H9 (cell line): ENCODE results near the gene RANGAP1. TPM values are rescaled to one million over a fixed set of nuclear protein-coding genes. Genes with fewer than 3 reads are reported as not detected.
A peak's percentile ranks its signal among the peaks of the same experiment; 100 is the strongest.

ENCODE experiments used
- DNase-seq: peaks from one replicate; pipeline ENCODE4 v3.0.0-alpha.2; 2017
- H2AFZ ChIP-seq: one replicate; pipeline ENCODE4 v1.6.1; 2013; ENCODE audit warnings: mild to moderate bottlenecking, low read length, control low read depth, moderate library complexity
- H2AK5ac ChIP-seq: 2 replicates; pipeline ENCODE4 v1.6.1; 2013; ENCODE audit warnings: low read length, control low read depth, mixed read lengths; ENCODE audit not compliant: insufficient read length
- H2BK120ac ChIP-seq: one replicate; pipeline ENCODE4 v1.6.1; 2013; ENCODE audit warnings: low read depth, mild to moderate bottlenecking, low read length, control low read depth, inconsistent platforms; ENCODE audit not compliant: poor library complexity, severe bottlenecking
- H2BK12ac ChIP-seq: 2 replicates; pipeline ENCODE4 v1.6.1; 2013; ENCODE audit warnings: low read length, control low read depth, mixed read lengths, low read depth; ENCODE audit not compliant: insufficient read length
- H2BK15ac ChIP-seq: 2 replicates; pipeline ENCODE4 v1.6.1; 2013; ENCODE audit warnings: low read depth, low read length, control low read depth
- H2BK20ac ChIP-seq: one replicate; pipeline ENCODE4 v1.6.1; 2013; ENCODE audit warnings: low read depth, mild to moderate bottlenecking, low read length, control low read depth, inconsistent platforms; ENCODE audit not compliant: poor library complexity, severe bottlenecking
- H2BK5ac ChIP-seq: 2 replicates; pipeline ENCODE4 v1.6.1; 2013; ENCODE audit warnings: low read length, control low read depth, mixed read lengths; ENCODE audit not compliant: insufficient read length
- H3K14ac ChIP-seq: 2 replicates; pipeline ENCODE4 v1.6.1; 2013; ENCODE audit warnings: low read length, control low read depth; ENCODE audit not compliant: insufficient read depth
- H3K18ac ChIP-seq: 2 replicates; pipeline ENCODE4 v1.6.1; 2013; ENCODE audit warnings: low read depth, mild to moderate bottlenecking, mixed read lengths, low read length, control low read depth; ENCODE audit not compliant: insufficient read length
- H3K23ac ChIP-seq: 2 replicates; pipeline ENCODE4 v1.6.1; 2013; ENCODE audit warnings: low read length, control low read depth, mixed read lengths, low read depth; ENCODE audit not compliant: insufficient read length
- H3K23me2 ChIP-seq: 2 replicates; pipeline ENCODE4 v1.6.1; 2013; ENCODE audit warnings: low read depth, mild to moderate bottlenecking, mixed read lengths, low read length, control low read depth; ENCODE audit not compliant: insufficient read length, poor library complexity, severe bottlenecking
- H3K27ac ChIP-seq: 2 replicates; pipeline ENCODE4 v1.5.1; 2013; ENCODE audit warnings: low read length, control low read depth, mixed read lengths, low read depth; ENCODE audit not compliant: insufficient read length
- H3K27me3 ChIP-seq: 2 replicates; pipeline ENCODE4 v1.6.1; 2013; ENCODE audit warnings: low read length, control low read depth, inconsistent platforms; ENCODE audit not compliant: insufficient read depth
- H3K4ac ChIP-seq: 2 replicates; pipeline ENCODE4 v1.6.1; 2013; ENCODE audit warnings: low read depth, mild to moderate bottlenecking, control low read depth, inconsistent platforms, low read length, moderate library complexity
- H3K4me1 ChIP-seq: 2 replicates; pipeline ENCODE4 v1.6.1; 2013; ENCODE audit warnings: low read length, control low read depth, inconsistent platforms; ENCODE audit not compliant: insufficient read depth
- H3K4me2 ChIP-seq: 2 replicates; pipeline ENCODE4 v1.6.1; 2013; ENCODE audit warnings: low read length, control low read depth, mixed read lengths; ENCODE audit not compliant: insufficient read length, insufficient read depth
- H3K56ac ChIP-seq: 2 replicates; pipeline ENCODE4 v1.6.1; 2013; ENCODE audit warnings: low read depth, mild to moderate bottlenecking, mixed read lengths, low read length, control low read depth; ENCODE audit not compliant: insufficient read length
- H3K79me1 ChIP-seq: 2 replicates; pipeline ENCODE4 v1.6.1; 2013; ENCODE audit warnings: low read depth, mild to moderate bottlenecking, moderate library complexity, low read length, control low read depth, inconsistent platforms; ENCODE audit not compliant: insufficient read depth, poor library complexity, severe bottlenecking
- H3K79me2 ChIP-seq: 2 replicates; pipeline ENCODE4 v1.6.1; 2013; ENCODE audit warnings: low read length, control low read depth, inconsistent platforms; ENCODE audit not compliant: insufficient read depth
- H3K9ac ChIP-seq: 2 replicates; pipeline ENCODE4 v1.6.1; 2013; ENCODE audit warnings: low read length, control low read depth, mixed read lengths; ENCODE audit not compliant: insufficient read length; ENCODE audit errors: extremely low read depth
- H3K9me3 ChIP-seq: one replicate; pipeline ENCODE4 v1.6.1; 2013; ENCODE audit warnings: low read depth, low read length, inconsistent platforms; ENCODE audit not compliant: control insufficient read depth
- H3T11ph ChIP-seq: one replicate; pipeline ENCODE4 v1.6.1; 2013; ENCODE audit warnings: mild to moderate bottlenecking, low read length, control low read depth, inconsistent platforms
- H4K20me1 ChIP-seq: one replicate; pipeline ENCODE4 v1.6.1; 2013; ENCODE audit not compliant: control insufficient read depth, insufficient read length, insufficient read depth
- H4K5ac ChIP-seq: 2 replicates; pipeline ENCODE4 v1.6.1; 2013; ENCODE audit warnings: low read depth, mild to moderate bottlenecking, mixed read lengths, low read length, control low read depth; ENCODE audit not compliant: insufficient read length
- H4K8ac ChIP-seq: replicated peaks from 2 replicates; pipeline ENCODE4 v1.6.1; 2013; ENCODE audit warnings: low read length, control low read depth, mixed read lengths, low read depth; ENCODE audit not compliant: insufficient read length
- H4K91ac ChIP-seq: 2 replicates; pipeline ENCODE4 v1.6.1; 2013; ENCODE audit warnings: low read depth, mild to moderate bottlenecking, moderate library complexity, mixed read lengths, low read length, control low read depth; ENCODE audit not compliant: insufficient read length
- H3K27ac Mint-ChIP-seq, 3 experiments: 2 replicates in 2 of 3; 3 replicates in 1 of 3; pipeline ENCODE4 v1.8.0; 2020 to 2021; ENCODE audit warnings: mixed read lengths in 3 of 3, mild to moderate bottlenecking in 1 of 3, moderate library complexity in 1 of 3
- H3K27me3 Mint-ChIP-seq: 2 replicates; pipeline ENCODE4 v1.8.0; 2021; ENCODE audit warnings: low read depth, mild to moderate bottlenecking, moderate library complexity, mixed read lengths
- H3K36me3 Mint-ChIP-seq, 3 experiments: 2 replicates in 2 of 3; 3 replicates in 1 of 3; pipeline ENCODE4 v1.8.0; 2020 to 2021; ENCODE audit warnings: low read depth in 3 of 3, mixed read lengths in 3 of 3; ENCODE audit not compliant: insufficient read depth in 1 of 3
- H3K4me1 Mint-ChIP-seq, 2 experiments: 2 replicates each; pipeline ENCODE4 v1.8.0; 2020; ENCODE audit warnings: mixed read lengths in 2 of 2
- H3K4me3 Mint-ChIP-seq, 2 experiments: 2 replicates in 1 of 2; 3 replicates in 1 of 2; pipeline ENCODE4 v1.8.0; 2020 to 2021; ENCODE audit warnings: mild to moderate bottlenecking in 2 of 2, mixed read lengths in 2 of 2, moderate library complexity in 1 of 2
- H3K9me3 Mint-ChIP-seq, 2 experiments: 2 replicates in 1 of 2; 3 replicates in 1 of 2; pipeline ENCODE4 v1.8.0; 2020; ENCODE audit warnings: mild to moderate bottlenecking in 2 of 2, mixed read lengths in 2 of 2, moderate library complexity in 1 of 2
- WGBS: extraction: QIAGEN DNeasy Blood & Tissue Kit; methylation state at CpG from one replicate; pipeline ENCODE4 v1.1.7; 2013; ENCODE audit warnings: missing lambda C conversion rate, low lambda C conversion rate, mixed read lengths; ENCODE audit not compliant: insufficient read length; ENCODE audit errors: extremely low coverage; 5-methylcytosine and 5-hydroxymethylcytosine counted together
- total RNA-seq: library from RNA; stranded (reverse); gene quantifications from 2 replicates; pipeline ENCODE4 v1.2.1, GENCODE V29; 2021
- TF ChIP-seq, protein P1 (sequence below): fragments of 200-600 bp; sonication (generic); conservative IDR thresholded peaks from 3 replicates; pipeline ENCODE4 v1.8.0; 2021; ENCODE audit warnings: antibody characterized with exemption, mild to moderate bottlenecking

Gene RANGAP1
- total RNA-seq, 1 experiment from 2014 or later: 130 TPM

DNA sequence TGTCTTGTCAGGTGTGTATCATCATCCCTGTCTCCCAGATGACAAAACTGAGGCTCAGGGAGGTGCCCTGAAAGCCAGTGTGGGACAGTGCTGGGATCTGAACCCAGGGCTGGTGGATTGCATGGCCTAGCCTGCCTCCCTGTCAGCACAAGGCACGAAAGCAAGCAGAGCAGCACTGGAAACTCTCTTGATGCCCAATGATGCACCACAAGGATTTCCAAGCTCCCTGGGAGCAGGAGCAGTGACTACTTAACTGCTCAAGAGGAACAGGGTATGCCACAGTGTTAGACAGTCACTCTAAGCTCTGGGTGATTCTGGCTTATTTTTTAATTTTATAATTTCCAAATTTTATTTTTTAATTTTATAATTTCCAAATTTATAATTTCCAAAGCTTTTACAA is 24.3 kb upstream of the RANGAP1 start:
- no peak overlapping the region for H3K9ac ChIP-seq
- WGBS: no CpG with 5 or more reads among the region's 1 CpG

More for the DNA sequence above, 24.3 kb upstream of the RANGAP1 start:
- H3K27ac ChIP-seq: no peak overlapping the region
- no peak overlapping the region for H2BK15ac ChIP-seq
- H2BK20ac ChIP-seq: no peak overlapping the region
- H3K4me2 ChIP-seq: no peak overlapping the region
- no peak overlapping the region for H2BK5ac ChIP-seq
- no peak for DNase-seq
- no peak overlapping the region for H3T11ph ChIP-seq
- H3K9me3 ChIP-seq: no peaks in the 10 kb centered on the region
- H3K23ac ChIP-seq: no peak overlapping the region
- H2BK12ac ChIP-seq: no peak overlapping the region
- no peak overlapping the region for H2AFZ ChIP-seq
- TF ChIP-seq, protein P1, sequence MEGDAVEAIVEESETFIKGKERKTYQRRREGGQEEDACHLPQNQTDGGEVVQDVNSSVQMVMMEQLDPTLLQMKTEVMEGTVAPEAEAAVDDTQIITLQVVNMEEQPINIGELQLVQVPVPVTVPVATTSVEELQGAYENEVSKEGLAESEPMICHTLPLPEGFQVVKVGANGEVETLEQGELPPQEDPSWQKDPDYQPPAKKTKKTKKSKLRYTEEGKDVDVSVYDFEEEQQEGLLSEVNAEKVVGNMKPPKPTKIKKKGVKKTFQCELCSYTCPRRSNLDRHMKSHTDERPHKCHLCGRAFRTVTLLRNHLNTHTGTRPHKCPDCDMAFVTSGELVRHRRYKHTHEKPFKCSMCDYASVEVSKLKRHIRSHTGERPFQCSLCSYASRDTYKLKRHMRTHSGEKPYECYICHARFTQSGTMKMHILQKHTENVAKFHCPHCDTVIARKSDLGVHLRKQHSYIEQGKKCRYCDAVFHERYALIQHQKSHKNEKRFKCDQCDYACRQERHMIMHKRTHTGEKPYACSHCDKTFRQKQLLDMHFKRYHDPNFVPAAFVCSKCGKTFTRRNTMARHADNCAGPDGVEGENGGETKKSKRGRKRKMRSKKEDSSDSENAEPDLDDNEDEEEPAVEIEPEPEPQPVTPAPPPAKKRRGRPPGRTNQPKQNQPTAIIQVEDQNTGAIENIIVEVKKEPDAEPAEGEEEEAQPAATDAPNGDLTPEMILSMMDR: no peak
- no peak overlapping the region for H4K91ac ChIP-seq
- H2AK5ac ChIP-seq: no peak overlapping the region
- H3K27me3 ChIP-seq: no peaks in the 10 kb centered on the region
- no peak overlapping the region for H4K8ac ChIP-seq
- Mint-ChIP-seq H3K4me1 (peaks cover 18 to 28% of the 10 kb centered on the region in 2 experiments), H3K4me3 (no peak overlapping the region), H3K27ac (peak overlapping the region in 1 of 3 experiments; percentile 59; a peak in 1 of 7 replicates), H3K36me3 (peaks cover 4 to 38% (median 27%) of the 10 kb centered on the region in 3 experiments; a peak in 6 of 7 replicates), H3K9me3 (no peaks in the 10 kb centered on the region; a peak in 1 of 5 replicates), H3K27me3 (no peaks in the 10 kb centered on the region)
- H3K79me1 ChIP-seq: peaks cover 4% of the 10 kb centered on the region
- H3K79me2 ChIP-seq: peaks cover 16% of the 10 kb centered on the region; the same call in 1 of the 2 replicates
- H3K4me1 ChIP-seq: peaks cover 4% of the 10 kb centered on the region; the same call in 1 of the 2 replicates
- H4K5ac ChIP-seq: no peak overlapping the region
- no peak overlapping the region for H3K4ac ChIP-seq
- H2BK120ac ChIP-seq: no peak overlapping the region
- H4K20me1 ChIP-seq: no peaks in the 10 kb centered on the region
- H3K23me2 ChIP-seq: no peaks in the 10 kb centered on the region
- no peak overlapping the region for H3K56ac ChIP-seq
- H3K14ac ChIP-seq: no peak overlapping the region
- H3K18ac ChIP-seq: no peak overlapping the region
